Ectodermal cell (in vitro differentiated cells): ENCODE results near the gene RNF121.

Source experiments
- H3K27ac ChIP-seq: 2 replicates; pipeline ENCODE4 v1.7.0; 2013; ENCODE audit warnings: mild to moderate bottlenecking, low read depth, low read length; ENCODE audit not compliant: insufficient read depth, poor library complexity, severe bottlenecking
- H3K27me3 ChIP-seq: 2 replicates; pipeline ENCODE4 v1.7.0; 2013; ENCODE audit warnings: mild to moderate bottlenecking, low read length; ENCODE audit not compliant: insufficient read depth, control insufficient read depth, poor library complexity, severe bottlenecking
- H3K36me3 ChIP-seq: one replicate; pipeline ENCODE4 v1.7.0; 2013; ENCODE audit warnings: low read length; ENCODE audit not compliant: control insufficient read depth, insufficient read depth
- H3K4me1 ChIP-seq: one replicate; pipeline ENCODE4 v1.7.0; 2013; ENCODE audit warnings: low read length; ENCODE audit not compliant: control insufficient read depth, insufficient read depth
- H3K4me3 ChIP-seq: 2 replicates; pipeline ENCODE4 v1.7.0; 2013; ENCODE audit warnings: low read depth, low read length, control low read depth; ENCODE audit not compliant: insufficient read depth
- H3K9me3 ChIP-seq: 2 replicates; pipeline ENCODE4 v1.7.0; 2013; ENCODE audit warnings: mild to moderate bottlenecking, low read length, moderate library complexity; ENCODE audit not compliant: control insufficient read depth
- WGBS, 2 experiments: methylation state at CpG; one replicate each; pipeline ENCODE4 v1.1.7; 2013; ENCODE audit warnings: missing lambda C conversion rate in 2 of 2; 5-methylcytosine and 5-hydroxymethylcytosine counted together

RNF121 gene

DNA sequence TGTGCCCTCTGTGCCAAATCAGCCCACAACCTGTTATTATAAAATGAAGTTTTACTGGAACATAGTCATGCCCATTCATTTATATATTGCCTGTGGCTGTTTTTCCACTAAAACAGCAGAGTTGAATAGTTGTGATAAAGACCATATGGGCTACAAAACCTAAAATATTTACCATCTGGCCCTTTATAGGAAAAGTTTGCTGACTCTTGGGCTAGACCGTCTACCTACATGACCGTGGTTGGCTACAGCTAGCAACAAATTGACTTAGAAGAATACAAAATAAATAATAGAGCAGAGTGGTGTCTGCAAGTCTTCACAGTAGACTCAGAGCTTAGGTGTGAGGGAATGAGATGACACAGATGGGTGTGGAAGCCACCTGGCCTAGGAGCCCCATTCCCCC is 58.7 kb downstream of the RNF121 start:
- Histone ChIP-seq H3K36me3 (peaks cover 6% of the 10 kb centered on the region), H3K27ac (no peak overlapping the region), H3K4me1 (no peaks in the 10 kb centered on the region), H3K27me3 (no peaks in the 10 kb centered on the region), H3K9me3 (no peaks in the 10 kb centered on the region), H3K4me3 (no peak overlapping the region)
- WGBS, 2 experiments = 44 to 48% methylated on average over 2 of the region's 2 CpGs

DNA sequence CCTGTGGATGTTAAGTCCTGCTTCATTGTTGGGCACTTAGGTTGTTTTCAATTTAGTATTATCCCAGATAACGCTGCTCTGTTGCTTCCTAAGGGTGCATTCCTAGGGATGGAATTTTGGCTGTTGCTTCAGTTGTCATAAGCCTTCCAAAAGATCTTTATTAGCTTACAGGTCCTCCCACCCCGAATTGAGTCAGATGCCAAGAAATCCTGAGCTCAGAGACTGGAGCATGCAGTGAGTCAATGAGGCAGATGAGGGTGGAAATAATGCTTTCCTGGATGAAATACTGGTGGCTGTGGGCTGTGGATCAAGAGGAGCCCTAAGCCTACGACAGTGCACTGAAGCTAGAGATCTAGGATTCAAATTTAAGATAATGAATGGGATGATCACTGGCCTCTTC is 59.2 kb downstream of the RNF121 start:
- no peak overlapping the region for H3K27ac ChIP-seq
- H3K9me3 ChIP-seq = no peaks in the 10 kb centered on the region
- WGBS, 2 experiments = 96 to 97% methylated on average over 3 of the region's 3 CpGs
- peaks cover 6% of the 10 kb centered on the region for H3K36me3 ChIP-seq
- no peak overlapping the region for H3K4me3 ChIP-seq
- H3K27me3 ChIP-seq = no peaks in the 10 kb centered on the region
- no peaks in the 10 kb centered on the region for H3K4me1 ChIP-seq

DNA sequence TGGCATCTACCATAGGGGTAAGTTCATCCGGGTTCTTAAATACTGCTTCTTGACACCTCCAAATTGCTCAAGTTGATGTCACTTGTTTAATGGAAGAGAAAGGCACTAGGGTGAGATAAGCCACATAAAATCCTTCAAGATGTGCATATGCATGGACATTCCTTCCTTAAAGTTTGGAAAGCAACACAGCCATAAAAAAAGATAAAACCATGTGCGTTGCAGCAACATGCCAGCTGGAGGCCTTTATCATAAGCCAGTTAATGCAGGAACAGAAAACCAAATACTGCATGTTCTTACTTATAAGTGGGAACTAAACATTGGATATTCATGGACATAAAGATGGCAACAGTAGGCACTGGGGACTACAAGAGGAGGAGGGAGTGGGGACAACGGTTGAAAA is 61.9 kb downstream of the RNF121 start:
- Histone ChIP-seq H3K27ac (no peak overlapping the region), H3K27me3 (no peaks in the 10 kb centered on the region), H3K36me3 (no peaks in the 10 kb centered on the region), H3K4me1 (no peaks in the 10 kb centered on the region), H3K9me3 (no peaks in the 10 kb centered on the region), H3K4me3 (no peak overlapping the region)
- WGBS, 2 experiments = 62 to 63% methylated on average over 3 of the region's 3 CpGs

DNA sequence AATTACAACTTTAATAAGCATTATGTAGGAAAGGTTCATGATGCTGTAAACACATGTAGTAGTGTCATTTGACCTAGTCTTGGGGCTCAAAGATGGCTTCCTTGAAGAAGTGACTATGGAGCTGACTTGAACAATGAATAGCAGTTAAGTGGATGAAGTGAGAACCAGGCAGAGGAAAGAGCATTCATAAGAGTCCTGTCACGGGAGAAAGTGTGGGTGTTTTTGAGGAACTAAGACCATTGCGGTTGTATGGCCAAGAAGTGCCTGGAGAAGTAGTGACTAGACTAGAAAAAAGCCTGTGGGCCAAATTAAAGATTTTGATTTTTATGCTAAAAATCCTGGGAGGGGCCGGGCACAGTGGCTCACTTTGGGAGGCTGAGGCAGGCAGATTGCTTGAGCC is 62.6 kb downstream of the RNF121 start:
- WGBS, 2 experiments = 92 to 94% methylated on average over 3 of the region's 3 CpGs
- Histone ChIP-seq H3K27me3 (no peaks in the 10 kb centered on the region), H3K36me3 (no peaks in the 10 kb centered on the region), H3K9me3 (no peaks in the 10 kb centered on the region), H3K4me1 (no peaks in the 10 kb centered on the region), H3K27ac (no peak overlapping the region), H3K4me3 (no peak overlapping the region)

DNA sequence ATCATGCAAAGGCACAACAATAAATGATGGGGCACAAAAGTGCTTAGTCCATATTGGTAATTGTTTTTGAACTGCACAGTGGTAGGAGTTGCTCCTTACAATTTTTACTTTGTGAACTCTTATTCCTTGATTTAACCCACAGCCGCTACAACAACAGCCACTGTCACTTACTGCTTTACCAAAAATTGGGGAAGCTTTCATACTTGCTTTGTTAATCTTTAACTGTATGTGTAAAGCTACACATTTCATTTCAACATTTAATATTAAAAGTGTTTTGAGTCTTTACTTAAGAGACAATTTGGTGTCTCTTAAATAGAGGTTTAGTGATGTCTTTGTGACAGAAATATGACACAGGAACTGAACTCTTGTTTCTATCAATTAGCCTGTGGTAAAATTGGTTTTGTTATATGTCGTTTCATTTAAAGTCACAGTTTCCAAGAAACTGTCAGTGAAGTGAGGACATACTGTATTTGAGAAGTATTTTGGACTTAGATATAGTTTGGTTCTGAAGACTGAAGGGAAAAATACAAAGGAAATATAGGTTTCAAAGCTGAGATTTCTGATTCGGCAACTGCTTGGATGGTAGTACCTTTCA is 63.4 kb downstream of the RNF121 start:
- whole genome bisulfite sequencing, 2 experiments = 93 to 97% methylated on average over 2 of the region's 3 CpGs
- no peak overlapping the region for H3K27ac ChIP-seq
- H3K36me3 ChIP-seq = no peaks in the 10 kb centered on the region
- no peaks in the 10 kb centered on the region for H3K27me3 ChIP-seq
- H3K4me3 ChIP-seq = no peak overlapping the region
- H3K9me3 ChIP-seq = no peaks in the 10 kb centered on the region
- no peaks in the 10 kb centered on the region for H3K4me1 ChIP-seq

DNA sequence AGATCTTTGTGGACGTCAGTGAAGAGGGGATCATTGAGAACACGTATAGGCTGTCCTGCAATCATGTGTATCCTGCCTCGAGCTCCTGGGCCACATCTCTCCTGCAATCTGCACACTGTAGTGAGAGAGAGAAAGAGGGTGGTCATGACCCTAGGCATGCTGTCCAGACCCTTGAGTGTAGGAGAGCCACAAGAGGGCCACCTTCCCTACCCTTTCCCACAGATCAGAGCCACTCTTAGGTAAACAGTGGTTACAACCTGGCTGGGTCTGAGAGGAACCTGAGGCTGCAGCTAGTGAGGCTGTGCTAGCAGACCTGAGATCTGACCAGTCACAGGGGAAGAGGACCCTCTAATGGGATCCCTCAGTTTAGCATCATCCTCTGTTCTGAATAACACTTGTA is 65.9 kb downstream of the RNF121 start:
- Histone ChIP-seq H3K4me1 (no peaks in the 10 kb centered on the region), H3K9me3 (no peaks in the 10 kb centered on the region), H3K4me3 (no peak overlapping the region), H3K27ac (no peak overlapping the region), H3K27me3 (no peaks in the 10 kb centered on the region), H3K36me3 (no peaks in the 10 kb centered on the region)
- WGBS, 2 experiments = 86 to 96% methylated on average over 3 of the region's 3 CpGs

DNA sequence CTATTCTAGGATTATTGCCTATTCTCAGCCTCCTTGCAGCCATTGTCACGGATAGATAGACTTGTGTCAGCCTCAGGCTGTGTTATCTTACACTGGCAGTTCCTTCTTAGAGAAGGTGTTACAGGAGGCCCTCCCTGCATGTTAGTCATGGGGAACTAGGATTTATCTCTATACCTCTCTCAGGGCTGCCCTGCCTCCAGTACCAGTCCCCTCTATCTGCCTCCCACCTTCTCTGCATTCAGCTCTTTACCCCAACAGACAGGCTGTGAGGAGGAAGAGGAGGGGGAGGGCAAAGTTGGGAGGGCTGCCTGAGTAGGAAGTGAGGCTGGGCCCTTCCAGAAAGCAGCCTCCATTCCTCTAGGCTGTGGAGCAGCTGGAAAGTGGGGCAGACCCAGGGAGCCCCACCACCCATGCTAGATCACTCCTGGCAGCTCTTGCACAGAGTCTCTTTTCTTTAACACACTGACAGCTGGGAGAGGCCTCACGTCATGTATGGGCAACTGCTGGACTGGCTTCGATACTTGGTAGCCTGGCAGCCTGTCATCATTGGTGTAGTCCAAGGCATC is 67.0 kb downstream of the RNF121 start:
- Histone ChIP-seq H3K4me3 (no peak overlapping the region), H3K9me3 (no peaks in the 10 kb centered on the region), H3K27me3 (no peaks in the 10 kb centered on the region), H3K36me3 (no peaks in the 10 kb centered on the region), H3K4me1 (no peaks in the 10 kb centered on the region), H3K27ac (no peak overlapping the region)
- WGBS, 2 experiments = 95 to 97% methylated on average over 3 of the region's 3 CpGs

DNA sequence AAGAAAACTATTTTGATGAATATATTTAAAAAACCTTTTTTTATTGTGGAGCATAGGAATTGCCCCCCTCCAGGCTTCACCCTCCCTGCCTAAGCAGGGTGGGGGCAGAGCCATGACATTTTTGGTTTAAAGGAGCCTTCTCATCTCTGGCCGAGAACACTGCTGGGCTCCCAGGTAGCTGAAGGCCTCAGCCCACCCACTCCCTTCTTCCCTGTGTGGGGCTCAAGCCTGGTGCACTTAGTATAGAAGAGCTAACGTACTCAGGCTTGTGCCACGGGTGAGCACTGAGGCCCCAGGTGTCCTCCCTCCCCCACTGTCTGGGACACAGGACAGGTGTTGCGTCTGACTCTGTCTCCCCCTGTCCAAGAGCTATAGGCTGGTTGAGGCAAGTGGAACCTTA is 67.7 kb downstream of the RNF121 start:
- no peaks in the 10 kb centered on the region for H3K4me1 ChIP-seq
- H3K27ac ChIP-seq = no peak overlapping the region
- H3K36me3 ChIP-seq = peaks cover 5% of the 10 kb centered on the region
- no peaks in the 10 kb centered on the region for H3K9me3 ChIP-seq
- H3K27me3 ChIP-seq = no peaks in the 10 kb centered on the region
- no peak overlapping the region for H3K4me3 ChIP-seq
- WGBS, 2 experiments = 93 to 96% methylated on average over 4 of the region's 4 CpGs

DNA sequence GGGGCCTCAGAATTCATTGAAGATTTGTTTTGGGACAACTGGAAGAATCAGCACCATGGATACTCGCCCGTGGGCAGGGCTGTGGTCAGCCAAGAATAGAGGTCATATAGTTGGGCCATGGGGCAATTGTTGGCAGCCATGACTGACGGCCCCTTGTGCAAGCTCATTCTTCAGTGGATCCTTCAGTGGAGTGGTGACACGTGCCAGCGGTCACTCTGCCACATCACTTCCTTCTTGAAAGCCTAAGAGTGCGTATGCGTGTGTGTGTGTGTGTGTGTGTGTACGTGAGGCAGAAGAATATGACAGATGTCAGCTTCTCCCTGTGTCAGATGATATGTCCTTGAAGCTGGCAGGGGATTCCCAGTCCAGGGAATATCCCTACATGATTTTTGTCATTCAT is 68.1 kb downstream of the RNF121 start:
- H3K4me1 ChIP-seq = no peaks in the 10 kb centered on the region
- no peaks in the 10 kb centered on the region for H3K27me3 ChIP-seq
- no peak overlapping the region for H3K4me3 ChIP-seq
- WGBS, 2 experiments = 87 to 90% methylated on average over 8 of the region's 8 CpGs
- H3K27ac ChIP-seq = no peak overlapping the region
- peaks cover 5% of the 10 kb centered on the region for H3K36me3 ChIP-seq
- H3K9me3 ChIP-seq = no peaks in the 10 kb centered on the region

DNA sequence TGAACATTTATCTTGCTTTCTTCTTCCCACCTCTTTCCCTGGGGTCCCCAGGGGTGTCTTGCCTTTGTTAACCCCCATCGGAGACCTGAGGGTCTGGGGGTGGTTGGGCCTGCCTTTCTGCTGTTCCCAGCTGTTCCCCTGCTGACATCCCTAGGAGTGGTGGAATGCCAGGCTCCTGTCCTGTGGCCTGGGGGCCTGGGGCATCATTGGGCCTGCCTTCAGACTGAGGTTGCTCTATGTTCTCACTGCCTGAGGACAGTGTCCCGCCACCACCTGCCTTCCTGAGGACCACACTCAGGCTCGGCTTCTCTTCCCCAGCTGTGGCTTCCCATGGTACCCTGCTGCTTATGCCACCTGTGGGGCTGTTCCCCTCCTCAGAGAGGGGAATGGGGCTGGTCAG is 68.7 kb downstream of the RNF121 start:
- no peak overlapping the region for H3K4me3 ChIP-seq
- no peaks in the 10 kb centered on the region for H3K4me1 ChIP-seq
- no peaks in the 10 kb centered on the region for H3K27me3 ChIP-seq
- 92 to 94% methylated on average over 3 of the region's 3 CpGs for WGBS, 2 experiments
- no peak overlapping the region for H3K27ac ChIP-seq
- H3K9me3 ChIP-seq = no peaks in the 10 kb centered on the region
- H3K36me3 ChIP-seq = peaks cover 5% of the 10 kb centered on the region

DNA sequence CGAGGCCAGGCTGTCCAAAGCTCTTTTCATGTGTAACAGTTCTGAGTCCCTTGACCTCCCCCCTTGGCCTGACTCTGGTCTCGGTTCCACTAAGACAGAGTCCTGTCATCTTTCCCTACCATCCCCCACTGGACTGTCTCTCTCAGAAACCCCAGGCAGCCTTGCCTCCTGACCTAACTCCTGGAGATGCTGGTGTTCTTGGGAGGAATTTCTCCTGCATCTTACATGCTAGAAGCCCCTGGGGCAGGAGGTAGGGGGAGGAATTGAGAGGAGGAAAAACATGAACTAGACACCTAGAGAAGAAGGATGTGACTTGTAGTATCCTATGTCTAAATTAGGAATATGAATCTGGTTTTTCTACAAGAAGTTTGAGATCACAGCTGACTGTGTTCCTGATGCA is 69.2 kb downstream of the RNF121 start:
- Histone ChIP-seq H3K4me1 (no peaks in the 10 kb centered on the region), H3K27ac (no peak overlapping the region), H3K36me3 (peaks cover 5% of the 10 kb centered on the region), H3K4me3 (no peak overlapping the region), H3K27me3 (no peaks in the 10 kb centered on the region), H3K9me3 (no peaks in the 10 kb centered on the region)
- WGBS, 2 experiments = 84 to 92% methylated on average over 2 of the region's 2 CpGs
